PC-9 (cell line): Measurements from ENCODE around the gene PPP2R1B. TPM values are rescaled to one million over a fixed set of nuclear protein-coding genes. Genes with fewer than 3 reads are reported as not detected.
"Not testable (repeated sequence)": the region's sequence is repeated elsewhere in the genome, so short reads cannot be mapped to it uniquely, and the experiment has no call there.

Source experiments
- BruUV-seq: library from RNA; stranded (reverse); fragments of 400-500 nt; replicated peaks from 2 replicates; lab custom pipeline; 2021; lab: Mats Ljungman, UMichigan
- CTCF ChIA-PET: fragments of 300-600 bp; sonication (Branson Sonifier 250); formaldehyde crosslinking; loops from one replicate; lab custom pipeline; 2022; ENCODE audit warnings: antibody characterized with exemption; lab: Charles Lee
- POLR2A ChIA-PET: fragments of 300-600 bp; sonication (Branson Sonifier 250); formaldehyde crosslinking; loops from one replicate; lab custom pipeline; 2022; ENCODE audit warnings: antibody characterized with exemption; ENCODE audit not compliant: unreplicated experiment; lab: Charles Lee
- DNase-seq, 2 experiments: peaks; one replicate each; pipeline versions ENCODE4 v3.0.0 to v3.0.0-alpha.2; 2015 to 2022; ENCODE audit warnings: mixed read lengths in 1 of 2
- H2AFZ ChIP-seq: fragments of 200-600 bp; sonication (generic); 2 replicates; pipeline ENCODE4 v1.8.1; 2017; ENCODE audit warnings: antibody characterized with exemption
- H3F3A ChIP-seq: fragments of 200-600 bp; sonication (generic); 2 replicates; pipeline ENCODE4 v1.8.1; 2017; ENCODE audit warnings: antibody characterized with exemption, mild to moderate bottlenecking, low read depth; ENCODE audit not compliant: insufficient read depth
- H3K27ac ChIP-seq: fragments of 200-600 bp; sonication (generic); 2 replicates; pipeline ENCODE4 v1.6.1; 2016; ENCODE audit warnings: mixed run types
- H3K27me3 ChIP-seq: fragments of 200-600 bp; sonication (generic); 2 replicates; pipeline ENCODE4 v1.6.1; 2016; ENCODE audit warnings: low read depth, mixed run types; ENCODE audit not compliant: insufficient read depth
- H3K36me3 ChIP-seq: fragments of 200-600 bp; sonication (generic); 2 replicates; pipeline ENCODE4 v1.6.1; 2016; ENCODE audit warnings: low read depth, mixed run types
- H3K4me1 ChIP-seq: fragments of 200-600 bp; sonication (generic); replicated peaks from 2 replicates; pipeline ENCODE4 v1.6.1; 2016; ENCODE audit warnings: mixed run types; ENCODE audit not compliant: insufficient read depth
- H3K4me2 ChIP-seq: fragments of 200-600 bp; sonication (generic); 2 replicates; pipeline ENCODE4 v1.6.1; 2017; ENCODE audit warnings: mixed run types
- H3K4me3 ChIP-seq: fragments of 200-600 bp; sonication (generic); 2 replicates; pipeline ENCODE4 v1.6.1; 2016; ENCODE audit warnings: mixed run types
- H3K79me2 ChIP-seq: fragments of 200-600 bp; sonication (generic); 2 replicates; pipeline ENCODE4 v1.6.1; 2017; ENCODE audit warnings: low read depth, mixed run types
- H3K9me2 ChIP-seq: fragments of 200-600 bp; sonication (generic); 2 replicates; pipeline ENCODE4 v1.8.1; 2017; ENCODE audit warnings: mild to moderate bottlenecking; ENCODE audit not compliant: insufficient read depth
- H3K9me3 ChIP-seq: fragments of 200-600 bp; sonication (generic); 2 replicates; pipeline ENCODE4 v1.8.1; 2016; ENCODE audit warnings: low read depth; ENCODE audit not compliant: insufficient read depth
- H4K20me1 ChIP-seq: fragments of 200-600 bp; sonication (generic); 2 replicates; pipeline ENCODE4 v1.8.1; 2017; ENCODE audit not compliant: insufficient read depth
- EZH2 ChIP-seq: fragments of 200-600 bp; sonication (generic); IDR thresholded peaks from 2 replicates; pipeline ENCODE4 v1.8.0; 2017; ENCODE audit warnings: antibody characterized with exemption, low read depth
- intact Hi-C: fragments of 100-400 bp; cut with micrococcal nuclease; formaldehyde crosslinking; loops from one replicate; pipeline ENCODE4 v1.10.0; 2022; ENCODE audit not compliant: unreplicated experiment
- total RNA-seq: library from RNA; stranded (reverse); gene quantifications from 2 replicates; pipeline ENCODE4 v1.2.3, GENCODE V29; 2021
- TF ChIP-seq, protein P1 (sequence below): fragments of 200-600 bp; sonication (generic); conservative IDR thresholded peaks from 2 replicates; pipeline ENCODE4 v1.6.1; 2017; ENCODE audit warnings: mixed run types, antibody characterized with exemption, mild to moderate bottlenecking, moderate library complexity

PPP2R1B gene
- total RNA-seq, 1 experiment from 2014 or later, result 36.4 TPM

DNA sequence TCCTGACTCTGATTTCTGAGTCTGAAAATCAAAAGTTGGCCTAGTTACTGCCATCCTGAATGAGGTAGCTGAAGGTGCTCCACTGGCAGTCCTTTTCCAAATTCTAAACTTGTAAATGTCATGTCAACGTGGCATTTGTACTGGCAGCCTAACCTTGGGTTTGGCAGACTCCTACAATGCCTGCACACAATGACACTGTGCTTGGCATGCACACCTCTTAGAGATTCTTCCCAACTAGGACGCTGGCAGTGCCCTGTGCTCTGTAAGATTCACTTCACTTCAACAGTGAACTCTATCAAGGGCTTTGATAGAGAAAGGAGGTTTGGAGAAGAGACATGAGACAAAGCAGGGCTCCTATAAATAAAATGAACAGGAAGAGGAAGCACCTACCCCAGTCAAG lies 21.9 kb upstream of the PPP2R1B start:
- no peaks in the 10 kb centered on the region for H3K79me2 ChIP-seq
- no peak overlapping the region for H3K4me2 ChIP-seq
- intact Hi-C loops, result no loop called here
- no peak for TF ChIP-seq EZH2
- TF ChIP-seq, protein P1, sequence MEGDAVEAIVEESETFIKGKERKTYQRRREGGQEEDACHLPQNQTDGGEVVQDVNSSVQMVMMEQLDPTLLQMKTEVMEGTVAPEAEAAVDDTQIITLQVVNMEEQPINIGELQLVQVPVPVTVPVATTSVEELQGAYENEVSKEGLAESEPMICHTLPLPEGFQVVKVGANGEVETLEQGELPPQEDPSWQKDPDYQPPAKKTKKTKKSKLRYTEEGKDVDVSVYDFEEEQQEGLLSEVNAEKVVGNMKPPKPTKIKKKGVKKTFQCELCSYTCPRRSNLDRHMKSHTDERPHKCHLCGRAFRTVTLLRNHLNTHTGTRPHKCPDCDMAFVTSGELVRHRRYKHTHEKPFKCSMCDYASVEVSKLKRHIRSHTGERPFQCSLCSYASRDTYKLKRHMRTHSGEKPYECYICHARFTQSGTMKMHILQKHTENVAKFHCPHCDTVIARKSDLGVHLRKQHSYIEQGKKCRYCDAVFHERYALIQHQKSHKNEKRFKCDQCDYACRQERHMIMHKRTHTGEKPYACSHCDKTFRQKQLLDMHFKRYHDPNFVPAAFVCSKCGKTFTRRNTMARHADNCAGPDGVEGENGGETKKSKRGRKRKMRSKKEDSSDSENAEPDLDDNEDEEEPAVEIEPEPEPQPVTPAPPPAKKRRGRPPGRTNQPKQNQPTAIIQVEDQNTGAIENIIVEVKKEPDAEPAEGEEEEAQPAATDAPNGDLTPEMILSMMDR, result no peak
- no peaks in the 10 kb centered on the region for H4K20me1 ChIP-seq
- no peaks in the 10 kb centered on the region for H3K9me2 ChIP-seq
- ChIA-PET CTCF (no interaction called here), POLR2A (no interaction called here)
- no peak overlapping the region for H2AFZ ChIP-seq
- BruUV-seq, result no TSS peak
- no peaks in the 10 kb centered on the region for H3K9me3 ChIP-seq
- DNase-seq, result no peak
- H3K36me3 ChIP-seq, result 0 out of 2 replicates have a peak, but pooled peaks cover 6% of the 10 kb centered on the region
- no peaks in the 10 kb centered on the region for H3K4me1 ChIP-seq
- H3K27ac ChIP-seq, result no peak overlapping the region
- no peaks in the 10 kb centered on the region for H3K27me3 ChIP-seq
- no peaks in the 10 kb centered on the region for H3F3A ChIP-seq
- no peak overlapping the region for H3K4me3 ChIP-seq

DNA sequence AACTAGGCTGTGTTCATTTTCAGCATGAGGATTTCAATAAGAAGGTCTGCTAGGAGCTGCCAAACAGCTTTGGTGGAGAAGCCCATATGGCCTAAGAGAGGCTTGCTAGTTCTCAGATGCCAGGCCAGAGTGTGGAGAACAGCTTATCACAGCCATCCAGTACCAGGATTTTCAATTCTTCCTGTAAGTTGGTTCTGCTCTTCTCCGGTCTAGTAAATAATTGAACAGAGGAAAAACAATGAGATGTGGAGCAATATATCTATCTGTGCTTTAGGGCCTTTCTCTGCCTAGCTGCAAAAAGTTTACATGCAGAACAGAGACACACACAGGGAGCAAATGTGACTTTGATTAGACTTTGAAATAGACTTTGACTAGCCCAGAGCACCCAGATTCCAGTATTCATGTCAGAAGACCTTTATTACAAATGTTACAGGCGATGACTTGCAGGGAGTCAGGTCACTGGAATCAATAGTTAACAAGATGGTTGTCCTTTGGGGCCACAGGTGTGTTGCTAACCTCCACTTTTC lies 19.8 kb upstream of the PPP2R1B start:
- H3K36me3 ChIP-seq, result 0 out of 2 replicates have a peak, but pooled peaks cover 6% of the 10 kb centered on the region
- intact Hi-C loops, result no loop called here
- H3K4me2 ChIP-seq, result no peak overlapping the region
- POLR2A ChIA-PET, result no interaction called here
- no peaks in the 10 kb centered on the region for H3K79me2 ChIP-seq
- no TSS peak for BruUV-seq
- H2AFZ ChIP-seq, result no peak overlapping the region
- DNase-seq, result no peak
- no peaks in the 10 kb centered on the region for H3K27me3 ChIP-seq
- H3K4me1 ChIP-seq, result no peaks in the 10 kb centered on the region
- no peak overlapping the region for H3K4me3 ChIP-seq
- no peaks in the 10 kb centered on the region for H3K9me3 ChIP-seq
- H3F3A ChIP-seq, result no peaks in the 10 kb centered on the region
- TF ChIP-seq EZH2, result no peak
- TF ChIP-seq, protein P1, result no peak
- H3K27ac ChIP-seq, result no peak overlapping the region
- CTCF ChIA-PET, result no interaction called here
- no peaks in the 10 kb centered on the region for H4K20me1 ChIP-seq
- no peaks in the 10 kb centered on the region for H3K9me2 ChIP-seq

DNA sequence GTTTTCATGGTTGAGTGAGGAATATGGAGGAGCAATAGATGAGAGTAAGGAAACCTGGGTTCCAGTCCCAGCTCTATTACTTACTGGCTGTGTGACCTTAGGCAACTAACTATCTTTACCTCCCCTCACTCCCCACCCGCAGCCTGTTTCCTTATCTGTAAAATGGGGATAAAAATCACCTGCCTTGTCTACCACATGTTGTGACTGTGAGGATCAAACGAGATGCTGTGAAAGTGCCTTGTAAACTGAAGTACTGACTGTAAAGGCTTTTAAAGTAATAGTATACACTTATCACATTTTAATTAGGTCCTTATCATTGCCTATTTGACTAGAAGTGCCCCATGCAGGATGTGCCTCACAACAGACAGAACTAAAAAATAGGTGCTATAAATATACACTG lies 18.9 kb upstream of the PPP2R1B start:
- Histone ChIP-seq H3K9me2 (no peaks in the 10 kb centered on the region), H3K4me1 (no peaks in the 10 kb centered on the region), H3K79me2 (no peaks in the 10 kb centered on the region), H3K4me3 (no peak overlapping the region), H3K27me3 (no peaks in the 10 kb centered on the region), H2AFZ (no peak overlapping the region), H3K36me3 (0 out of 2 replicates have a peak, but pooled peaks cover 6% of the 10 kb centered on the region), H3K27ac (no peak overlapping the region), H3K4me2 (no peak overlapping the region), H4K20me1 (no peaks in the 10 kb centered on the region), H3K9me3 (no peaks in the 10 kb centered on the region), H3F3A (no peaks in the 10 kb centered on the region)
- ChIA-PET CTCF (no interaction called here), POLR2A (no interaction called here)
- BruUV-seq, result no TSS peak
- intact Hi-C loops, result no loop called here
- DNase-seq, result no peak
- TF ChIP-seq EZH2, result no peak
- TF ChIP-seq, protein P1, result no peak

DNA sequence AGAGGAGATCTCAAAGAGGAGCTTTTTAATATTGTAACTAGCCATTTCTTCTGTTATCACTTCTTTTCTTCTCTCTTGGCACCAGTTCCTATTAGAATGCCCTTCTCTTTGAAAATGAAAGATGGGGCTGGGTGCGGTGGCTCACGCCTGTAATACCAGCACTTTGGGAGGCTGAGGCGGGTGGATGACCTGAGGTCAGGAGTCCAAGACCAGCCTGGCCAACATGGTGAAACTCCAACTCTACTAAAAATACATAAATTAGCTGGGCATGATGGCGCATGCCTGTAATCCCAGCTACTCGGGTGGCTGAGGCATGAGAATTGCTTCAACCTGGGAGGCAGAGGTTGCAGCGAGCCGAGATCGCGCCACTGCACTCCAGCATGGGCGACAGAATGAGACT lies 18.1 kb upstream of the PPP2R1B start:
- BruUV-seq, H3K27ac ChIP-seq, H3F3A ChIP-seq, H4K20me1 ChIP-seq, H3K4me1 ChIP-seq, H3K27me3 ChIP-seq, H3K79me2 ChIP-seq, H3K9me2 ChIP-seq, H2AFZ ChIP-seq, POLR2A ChIA-PET, H3K36me3 ChIP-seq, H3K4me3 ChIP-seq, DNase-seq, intact Hi-C loops, H3K4me2 ChIP-seq, H3K9me3 ChIP-seq: not testable (repeated sequence)
- CTCF ChIA-PET, result interaction anchor here (0.6 kb wide), 1 partner anchor 65 kb away, joined by 7 read pairs; no protein-coding TSS in a partner anchor
